T-helper 1 cell treated with Interleukin-12 subunit alpha and Interleukin-12 subunit beta and Interleukin-4 antibody, amounts not matched to agents 30 μg/mL and 1 μg/mL, for 36 hours (primary cell): ENCODE measurements around the gene EDAR.

ENCODE experiments used
- H3K27ac Mint-ChIP-seq: one replicate; pipeline ENCODE4 v1.8.0; 2021; ENCODE audit warnings: mild to moderate bottlenecking, mixed read lengths
- H3K27me3 Mint-ChIP-seq: one replicate; pipeline ENCODE4 v1.8.0; 2021; ENCODE audit warnings: low read depth, mixed read lengths
- H3K36me3 Mint-ChIP-seq: one replicate; pipeline ENCODE4 v1.8.0; 2021; ENCODE audit warnings: low read depth, mixed read lengths
- H3K4me1 Mint-ChIP-seq: one replicate; pipeline ENCODE4 v1.8.0; 2021; ENCODE audit warnings: low read depth, mixed read lengths
- H3K4me3 Mint-ChIP-seq: one replicate; pipeline ENCODE4 v1.8.0; 2021; ENCODE audit warnings: mild to moderate bottlenecking, moderate library complexity, mixed read lengths
- H3K9me3 Mint-ChIP-seq: one replicate; pipeline ENCODE4 v1.8.0; 2021; ENCODE audit warnings: mixed read lengths

The EDAR gene

DNA sequence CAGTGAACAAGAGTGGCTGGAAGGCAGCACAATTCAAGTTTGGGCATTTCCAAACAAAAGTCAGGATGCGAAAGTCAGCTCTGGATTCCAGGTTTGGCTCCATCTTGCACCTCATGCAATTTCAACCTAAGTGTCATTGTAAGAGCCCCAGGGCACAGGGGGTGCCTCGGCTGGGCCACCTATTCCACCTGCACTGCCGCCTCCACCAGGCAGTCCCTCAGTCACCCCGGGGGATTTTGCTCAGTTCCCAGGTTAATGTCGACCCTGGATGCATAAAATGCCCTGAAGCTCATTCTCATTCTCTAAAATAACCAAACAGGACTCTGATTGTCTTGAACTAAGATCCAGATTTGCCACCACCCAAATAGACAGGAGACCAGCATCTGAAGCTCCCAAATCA is 77.6 kb downstream of the EDAR start:
- peaks cover 2% of the 10 kb centered on the region for H3K4me1 Mint-ChIP-seq
- H3K27ac Mint-ChIP-seq: no peak overlapping the region
- H3K36me3 Mint-ChIP-seq: no peaks in the 10 kb centered on the region
- no peak overlapping the region for H3K4me3 Mint-ChIP-seq
- no peaks in the 10 kb centered on the region for H3K9me3 Mint-ChIP-seq
- no peaks in the 10 kb centered on the region for H3K27me3 Mint-ChIP-seq

DNA sequence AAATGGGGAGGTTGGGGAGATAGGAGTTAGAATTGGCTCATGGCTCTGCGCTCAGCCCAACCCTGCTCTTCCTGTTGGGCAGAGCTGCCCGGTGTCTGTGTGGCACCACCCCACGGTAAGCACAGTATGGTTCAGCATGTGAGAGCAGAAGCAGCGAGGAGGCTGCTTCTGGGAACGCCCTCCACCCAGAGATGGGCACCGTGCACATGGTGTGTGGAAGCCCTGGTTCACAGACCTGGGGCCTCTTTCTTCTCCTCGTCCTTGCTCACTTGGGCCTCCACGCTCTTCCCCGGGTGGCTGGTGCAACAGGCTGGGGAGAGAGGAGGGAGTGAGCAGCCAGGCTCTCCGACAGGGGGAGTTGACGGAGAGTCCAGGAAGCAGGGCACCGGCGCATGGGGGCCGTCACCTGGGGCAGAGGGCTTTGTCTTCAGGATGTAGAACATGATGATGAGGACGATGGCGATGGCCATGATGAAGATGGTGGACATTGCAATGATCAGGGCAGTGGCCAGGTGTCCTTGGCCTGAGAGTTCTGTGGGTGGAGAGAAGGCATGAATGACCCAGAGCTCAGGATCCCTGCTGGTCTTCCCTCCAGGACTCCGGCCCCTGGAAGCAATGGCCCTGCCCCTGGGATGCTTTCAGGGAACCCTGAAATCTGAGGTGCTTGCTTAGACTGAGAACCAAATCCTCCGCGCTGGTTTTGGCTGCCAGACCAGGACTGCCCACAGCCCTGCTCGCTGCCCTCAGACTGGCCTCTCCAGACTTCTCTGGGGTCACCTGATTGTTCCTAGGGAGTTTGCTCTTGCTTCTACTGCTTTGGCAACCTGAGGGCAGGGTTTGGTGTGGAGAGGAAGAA is 78.3 kb downstream of the EDAR start:
- H3K4me3 Mint-ChIP-seq: no peak overlapping the region
- H3K27me3 Mint-ChIP-seq: no peaks in the 10 kb centered on the region
- no peaks in the 10 kb centered on the region for H3K36me3 Mint-ChIP-seq
- peaks cover 2% of the 10 kb centered on the region for H3K4me1 Mint-ChIP-seq
- H3K9me3 Mint-ChIP-seq: no peaks in the 10 kb centered on the region
- no peak overlapping the region for H3K27ac Mint-ChIP-seq

DNA sequence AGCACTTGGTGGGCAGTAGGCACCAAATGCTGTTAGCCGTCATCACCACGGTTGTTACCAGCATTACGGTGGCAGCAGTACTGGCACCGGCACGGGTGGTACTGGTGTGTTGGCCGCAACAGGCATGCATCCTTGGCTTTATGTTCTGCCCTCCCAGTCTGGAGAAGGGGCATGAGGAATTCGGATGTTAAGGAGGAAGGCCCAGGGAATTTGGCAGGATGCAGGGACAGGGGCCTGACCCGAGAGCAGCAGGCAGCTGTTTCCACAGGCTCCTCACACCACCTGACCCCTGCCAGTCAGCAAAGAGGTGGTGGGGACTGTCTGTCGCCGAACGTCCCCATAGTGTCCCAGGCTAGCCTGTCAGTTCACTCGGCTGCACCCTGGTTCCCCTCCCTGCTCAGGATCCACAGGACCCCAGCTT is 79.0 kb downstream of the EDAR start:
- Mint-ChIP-seq H3K27ac (no peak overlapping the region), H3K4me3 (no peak overlapping the region), H3K27me3 (no peaks in the 10 kb centered on the region), H3K36me3 (no peaks in the 10 kb centered on the region), H3K4me1 (peaks cover 2% of the 10 kb centered on the region), H3K9me3 (no peaks in the 10 kb centered on the region)

DNA sequence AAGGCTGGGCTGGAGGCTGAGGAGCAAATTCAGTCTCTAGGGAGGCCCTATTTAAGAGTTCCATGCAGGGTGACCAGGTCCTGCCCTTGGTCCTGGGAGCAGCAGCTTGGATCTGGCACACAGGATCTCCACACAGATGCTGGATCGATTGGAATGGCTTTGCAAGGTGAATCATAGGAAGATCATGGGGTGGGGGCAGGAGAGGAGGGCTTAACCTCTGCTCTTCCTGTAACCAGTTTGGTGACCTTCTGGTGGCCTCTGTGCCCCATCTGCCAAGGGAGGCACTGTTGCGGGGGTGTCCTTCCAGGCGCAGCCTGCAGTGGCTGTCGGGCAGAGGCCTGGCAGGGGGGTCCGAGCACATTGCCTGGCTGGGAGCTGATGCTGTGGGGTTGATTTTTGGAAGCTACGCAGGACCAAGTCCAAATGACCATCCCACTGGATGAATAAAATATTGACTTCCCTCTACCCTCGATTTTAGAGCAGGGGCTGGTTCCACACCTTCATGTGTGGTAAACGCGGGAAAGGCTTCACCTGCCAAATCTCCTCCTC is 79.7 kb downstream of the EDAR start:
- H3K4me1 Mint-ChIP-seq: no peaks in the 10 kb centered on the region
- no peaks in the 10 kb centered on the region for H3K9me3 Mint-ChIP-seq
- H3K4me3 Mint-ChIP-seq: no peak overlapping the region
- no peaks in the 10 kb centered on the region for H3K36me3 Mint-ChIP-seq
- H3K27me3 Mint-ChIP-seq: no peaks in the 10 kb centered on the region
- H3K27ac Mint-ChIP-seq: no peak overlapping the region

DNA sequence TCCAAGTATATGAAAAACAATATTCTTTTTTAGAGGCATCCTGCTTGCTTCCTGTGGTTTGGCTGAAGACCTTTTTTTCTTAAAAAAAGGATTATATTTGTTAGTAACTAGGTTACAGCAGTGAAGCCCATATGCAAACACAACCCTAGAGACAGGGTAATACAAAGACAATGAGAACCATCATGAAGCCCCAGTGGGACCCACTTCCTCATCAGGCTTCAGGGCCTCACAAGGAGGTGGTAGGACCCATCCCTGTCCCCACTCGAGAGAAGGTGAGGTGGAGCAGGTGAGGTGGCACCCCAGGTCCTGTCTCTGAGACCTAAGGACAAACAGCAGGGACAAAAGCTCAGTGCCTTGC is 80.3 kb downstream of the EDAR start:
- H3K36me3 Mint-ChIP-seq: no peaks in the 10 kb centered on the region

DNA sequence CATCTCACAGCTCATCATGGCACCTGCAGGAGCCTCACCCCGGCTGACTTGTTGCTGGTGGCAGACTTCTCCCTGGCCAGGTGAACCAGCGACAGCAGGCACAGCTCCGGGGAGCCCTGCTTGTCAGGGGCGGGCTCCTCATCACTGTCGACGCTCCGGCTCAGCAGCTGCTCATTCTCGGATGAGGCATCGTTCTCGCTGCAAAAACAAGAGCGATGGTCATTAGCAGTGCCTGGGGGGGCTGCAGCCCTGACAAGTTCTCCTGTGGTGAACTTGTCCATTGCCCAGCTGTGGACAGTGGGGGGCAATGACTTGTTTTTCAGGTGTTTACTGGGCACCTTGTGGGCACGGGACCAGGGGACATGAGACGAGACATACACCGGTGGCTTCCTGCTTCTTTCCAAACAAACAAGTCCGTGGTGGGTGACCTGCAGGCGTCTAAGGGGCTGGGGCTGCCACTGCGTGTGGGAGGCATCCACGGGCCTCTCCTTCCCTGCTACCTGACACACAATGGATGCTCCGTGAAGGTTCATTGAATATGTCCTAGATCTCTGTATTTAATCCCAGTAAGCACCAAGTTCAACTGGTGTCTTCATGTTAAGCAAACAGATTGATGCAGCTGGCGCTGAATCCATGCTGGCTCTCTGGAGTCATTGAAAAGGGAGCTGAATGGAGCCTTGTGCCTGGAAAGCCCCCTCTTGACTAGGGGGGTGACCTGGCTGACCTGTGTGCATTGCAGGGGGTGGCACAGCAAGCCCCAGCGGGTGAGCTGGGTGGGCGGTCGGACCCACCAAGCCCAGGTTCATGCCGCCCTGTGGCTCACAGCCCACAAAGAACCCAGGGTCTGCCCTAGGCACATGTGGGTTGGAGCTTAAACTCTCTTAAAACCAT is 81.0 kb downstream of the EDAR start:
- Mint-ChIP-seq H3K27ac (no peak overlapping the region), H3K4me1 (no peaks in the 10 kb centered on the region), H3K9me3 (no peaks in the 10 kb centered on the region), H3K4me3 (no peak overlapping the region), H3K27me3 (no peaks in the 10 kb centered on the region), H3K36me3 (no peaks in the 10 kb centered on the region)

More for the DNA sequence above, 80.3 kb downstream of the EDAR start:
- Mint-ChIP-seq H3K27me3 (no peaks in the 10 kb centered on the region), H3K4me1 (no peaks in the 10 kb centered on the region), H3K9me3 (no peaks in the 10 kb centered on the region), H3K4me3 (no peak overlapping the region), H3K27ac (no peak overlapping the region)

DNA sequence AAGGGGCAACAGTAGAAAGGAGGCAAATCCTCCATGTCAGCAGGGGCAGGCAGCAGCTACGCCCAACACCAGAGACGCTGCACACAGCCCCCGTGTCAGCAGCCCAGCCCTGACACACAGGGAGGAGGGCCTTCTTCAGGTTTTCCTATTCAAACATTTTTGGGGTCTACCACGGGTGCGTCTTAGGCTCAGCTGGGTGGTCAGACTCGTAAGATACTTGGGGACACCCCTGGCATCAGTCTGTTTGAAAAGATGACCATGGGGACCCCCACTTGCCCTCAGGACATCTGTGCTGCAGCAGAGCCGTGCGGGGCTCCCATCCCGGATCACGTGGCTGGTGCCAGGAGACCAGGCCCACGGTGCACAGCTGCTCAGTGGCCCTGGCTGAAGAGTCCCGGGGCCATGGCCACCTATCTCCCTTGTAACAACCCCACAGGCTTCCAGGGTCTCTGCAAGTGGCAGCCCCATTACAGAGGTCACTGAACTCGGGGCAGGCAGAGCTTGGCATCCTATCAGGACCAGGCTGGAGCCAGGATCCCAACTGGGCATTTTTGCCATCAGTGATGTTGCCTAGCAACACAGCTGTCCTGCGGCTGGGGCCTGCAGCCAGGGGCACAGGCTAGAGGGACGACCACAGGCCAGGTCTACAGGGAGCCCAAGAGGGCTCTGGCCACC is 82.5 kb downstream of the EDAR start:
- H3K36me3 Mint-ChIP-seq: no peaks in the 10 kb centered on the region
- H3K27ac Mint-ChIP-seq: no peak overlapping the region
- no peak overlapping the region for H3K4me3 Mint-ChIP-seq
- H3K4me1 Mint-ChIP-seq: no peaks in the 10 kb centered on the region
- no peaks in the 10 kb centered on the region for H3K9me3 Mint-ChIP-seq
- no peaks in the 10 kb centered on the region for H3K27me3 Mint-ChIP-seq

DNA sequence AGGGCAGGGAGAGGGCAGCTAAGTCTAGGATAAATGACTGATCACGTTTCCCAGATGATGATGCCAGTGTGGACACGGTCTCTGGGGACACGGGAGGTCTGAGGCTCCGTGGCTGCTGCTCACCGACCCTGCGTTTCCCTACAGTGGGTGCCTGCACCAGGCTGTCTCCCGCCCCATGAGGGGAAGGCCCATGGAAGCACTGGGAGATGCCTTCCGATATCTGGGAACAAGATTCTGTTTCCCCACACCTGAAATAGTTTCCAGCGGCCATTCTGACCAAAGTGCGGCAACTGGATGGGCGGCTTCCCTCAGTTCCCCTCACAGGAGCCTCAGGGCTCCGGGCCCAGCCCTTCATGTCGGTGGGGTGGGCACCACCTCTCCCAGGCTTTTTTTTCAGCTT is 83.1 kb downstream of the EDAR start:
- no peaks in the 10 kb centered on the region for H3K4me1 Mint-ChIP-seq
- no peaks in the 10 kb centered on the region for H3K36me3 Mint-ChIP-seq
- H3K4me3 Mint-ChIP-seq: no peak overlapping the region
- no peak overlapping the region for H3K27ac Mint-ChIP-seq
- H3K27me3 Mint-ChIP-seq: no peaks in the 10 kb centered on the region
- H3K9me3 Mint-ChIP-seq: no peaks in the 10 kb centered on the region

DNA sequence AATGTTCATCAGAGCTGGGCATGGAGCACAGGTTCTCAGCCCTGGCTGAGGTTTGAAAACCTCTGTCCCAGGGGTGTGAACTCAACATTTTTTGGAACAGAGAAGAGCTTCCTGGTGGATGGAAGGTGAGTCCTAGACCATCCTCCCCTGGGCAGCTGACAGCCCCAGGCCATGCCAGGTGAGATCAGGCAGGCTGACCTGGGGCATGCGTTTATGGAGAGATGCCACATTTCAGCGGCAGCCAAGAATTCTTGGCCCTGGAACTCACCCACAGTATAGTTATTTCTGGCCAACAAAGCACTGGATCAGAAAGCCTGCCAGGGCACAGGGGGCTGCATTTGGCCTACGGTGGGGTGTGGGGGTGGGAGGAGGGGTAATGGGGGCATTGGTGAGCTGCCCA is 83.8 kb downstream of the EDAR start:
- Mint-ChIP-seq H3K4me1 (no peaks in the 10 kb centered on the region), H3K36me3 (no peaks in the 10 kb centered on the region), H3K4me3 (no peak overlapping the region), H3K27me3 (no peaks in the 10 kb centered on the region), H3K27ac (no peak overlapping the region), H3K9me3 (no peaks in the 10 kb centered on the region)

DNA sequence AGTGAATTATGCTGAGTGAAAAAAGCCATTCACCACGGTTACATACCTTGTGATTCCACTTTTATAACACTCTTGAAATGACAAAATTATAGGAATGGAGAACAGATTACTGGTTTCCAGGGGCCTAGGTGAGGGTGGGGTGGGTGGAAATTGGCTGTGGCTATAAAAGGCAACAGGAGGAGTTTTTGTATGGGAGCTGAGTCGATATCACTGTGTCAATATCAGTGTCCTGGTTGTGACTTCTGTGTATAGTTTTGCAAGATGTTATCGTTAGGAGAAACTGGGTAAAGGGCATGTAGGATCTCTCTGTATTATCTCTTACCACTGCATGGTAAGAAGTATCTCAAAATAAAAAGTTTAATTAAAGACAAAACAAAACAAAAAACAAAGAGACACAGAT is 84.3 kb downstream of the EDAR start:
- H3K27me3 Mint-ChIP-seq: no peaks in the 10 kb centered on the region
- no peak overlapping the region for H3K4me3 Mint-ChIP-seq
- no peaks in the 10 kb centered on the region for H3K9me3 Mint-ChIP-seq
- no peak overlapping the region for H3K27ac Mint-ChIP-seq
- no peaks in the 10 kb centered on the region for H3K4me1 Mint-ChIP-seq
- H3K36me3 Mint-ChIP-seq: no peaks in the 10 kb centered on the region

DNA sequence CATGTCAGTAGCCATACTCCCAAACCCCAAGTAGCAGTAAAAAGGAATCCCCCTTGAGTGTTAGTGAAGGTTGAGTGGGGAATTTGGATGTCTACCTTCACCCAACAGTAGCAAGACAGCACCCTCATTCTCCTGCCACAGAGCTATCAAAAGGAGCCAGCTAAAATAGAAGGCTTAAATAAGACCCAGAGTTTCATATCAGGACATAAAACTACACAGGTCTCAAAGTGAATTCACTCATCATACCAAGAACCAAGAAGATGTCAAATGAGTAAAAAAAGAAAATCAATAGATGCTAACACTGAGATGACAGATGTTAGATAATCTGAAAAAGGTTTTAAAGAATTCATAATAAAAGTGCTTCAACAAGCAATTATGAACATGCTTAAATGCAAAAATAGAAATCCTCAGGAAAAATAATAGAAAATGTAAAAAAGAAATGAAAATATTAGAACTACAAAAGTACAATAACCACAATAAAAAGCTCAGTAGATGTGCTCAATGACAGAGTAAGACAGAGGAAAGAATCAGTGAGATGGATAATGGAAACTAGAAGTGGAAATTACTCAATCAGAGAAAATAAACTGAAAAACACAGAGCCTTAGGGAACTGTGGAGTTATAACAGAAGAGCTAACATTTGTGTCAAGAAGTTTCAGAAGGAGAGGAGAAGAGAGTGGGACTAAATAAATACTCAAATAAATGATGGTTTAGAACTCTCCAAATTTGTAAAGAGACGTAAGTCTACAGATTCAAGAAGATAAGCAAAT is 90.5 kb downstream of the EDAR start:
- Mint-ChIP-seq H3K4me3 (no peak overlapping the region), H3K27ac (no peak overlapping the region), H3K36me3 (no peaks in the 10 kb centered on the region)

DNA sequence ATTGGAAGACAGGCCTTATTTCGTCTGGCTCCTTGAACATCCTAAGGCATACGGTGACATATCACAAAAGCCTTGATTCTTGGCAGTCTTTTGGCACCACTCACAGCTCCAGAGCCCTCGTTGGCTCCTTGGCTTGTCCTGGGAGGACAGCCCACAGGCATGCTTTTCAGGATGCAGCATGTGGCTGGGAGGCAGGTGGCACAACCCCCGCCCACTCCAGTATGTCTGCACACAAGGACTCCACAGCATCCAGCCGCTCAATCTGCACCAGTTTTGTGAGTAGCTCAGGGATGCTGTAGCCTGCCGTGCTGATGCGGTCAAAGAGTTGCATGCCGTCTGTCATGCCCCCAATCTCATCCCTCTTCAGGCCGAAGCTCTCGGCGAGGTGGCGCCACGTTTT is 92.3 kb downstream of the EDAR start:
- H3K36me3 Mint-ChIP-seq: no peaks in the 10 kb centered on the region
- no peak overlapping the region for H3K27ac Mint-ChIP-seq
- H3K4me3 Mint-ChIP-seq: no peak overlapping the region
- H3K9me3 Mint-ChIP-seq: peaks cover 4% of the 10 kb centered on the region
- H3K4me1 Mint-ChIP-seq: peaks cover 2% of the 10 kb centered on the region
- no peaks in the 10 kb centered on the region for H3K27me3 Mint-ChIP-seq

More for the DNA sequence above, 90.5 kb downstream of the EDAR start:
- no peaks in the 10 kb centered on the region for H3K27me3 Mint-ChIP-seq
- peaks cover 2% of the 10 kb centered on the region for H3K4me1 Mint-ChIP-seq
- H3K9me3 Mint-ChIP-seq: no peaks in the 10 kb centered on the region

DNA sequence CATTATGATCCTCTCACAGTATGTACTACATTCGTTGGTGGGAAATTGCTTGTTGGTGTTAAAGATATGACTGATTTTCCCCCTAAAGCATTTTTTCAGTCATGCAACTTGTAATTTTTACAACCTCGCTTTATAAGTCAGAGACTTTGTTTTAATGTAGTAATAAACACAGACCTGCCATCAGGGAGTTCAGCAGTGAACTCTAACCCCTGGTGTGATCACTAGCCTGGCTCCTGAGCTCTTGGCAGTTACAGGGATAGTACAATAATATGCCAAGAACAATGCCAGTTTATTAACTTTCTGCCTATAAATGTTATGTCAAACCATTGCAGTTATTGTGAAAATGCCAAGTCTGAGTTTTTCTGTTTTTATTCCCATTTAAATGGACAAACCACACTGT is 93.8 kb downstream of the EDAR start:
- H3K4me3 Mint-ChIP-seq: no peak overlapping the region
- H3K36me3 Mint-ChIP-seq: peaks cover 3% of the 10 kb centered on the region
- peaks cover 2% of the 10 kb centered on the region for H3K4me1 Mint-ChIP-seq
- H3K27me3 Mint-ChIP-seq: no peaks in the 10 kb centered on the region
- H3K27ac Mint-ChIP-seq: no peak overlapping the region
- H3K9me3 Mint-ChIP-seq: peaks cover 15% of the 10 kb centered on the region

DNA sequence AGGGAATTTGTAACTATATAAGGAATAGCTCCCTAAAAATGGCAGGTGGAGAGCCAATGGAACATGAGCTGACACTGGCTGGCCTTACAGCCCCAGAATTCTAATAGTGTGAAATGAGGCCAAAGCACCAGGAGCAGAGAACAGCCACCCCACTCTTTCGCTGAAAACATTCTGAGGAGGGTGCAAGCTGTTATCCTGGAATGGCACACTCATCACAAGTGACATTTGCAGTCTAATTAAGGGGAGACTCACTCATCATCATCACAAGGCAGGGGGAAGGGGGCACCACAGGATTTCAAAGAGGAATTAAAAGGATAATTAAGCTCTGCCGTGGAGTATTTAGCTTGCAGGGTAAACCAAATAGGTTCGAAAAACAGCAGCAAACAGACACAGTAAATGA is 94.3 kb downstream of the EDAR start:
- no peak overlapping the region for H3K27ac Mint-ChIP-seq
- H3K4me1 Mint-ChIP-seq: peaks cover 2% of the 10 kb centered on the region
- H3K36me3 Mint-ChIP-seq: peaks cover 4% of the 10 kb centered on the region
- H3K27me3 Mint-ChIP-seq: no peaks in the 10 kb centered on the region
- H3K9me3 Mint-ChIP-seq: peaks cover 17% of the 10 kb centered on the region
- no peak overlapping the region for H3K4me3 Mint-ChIP-seq
